Right lobe of liver (tissue), 4 donors: ENCODE measurements around the gene LETM1.

Experiments used
- POLR2A ChIP-seq: fragments of 450-650 bp; IDR thresholded peaks from one replicate; pipeline ENCODE4 v1.6.1; 2017; ENCODE audit warnings: antibody characterized with exemption, mild to moderate bottlenecking
- TF ChIP-seq, protein P1 (sequence below), 4 donors: fragments of 200-600 bp in 3 of 4; fragments of 450-650 bp in 1 of 4; IDR thresholded peaks; one replicate each; pipeline versions ENCODE4 v1.5.1 to v1.8.0; 2016 to 2022; ENCODE audit warnings: antibody characterized with exemption in 4 of 4, mild to moderate bottlenecking in 2 of 4
- donor health status: DM: no; HTN: no; CAD: no.
- donor health status: DM: no; HTN: no; CAD: no.
- donor health status: DM: no; HTN: yes; CAD: no.

DNA sequence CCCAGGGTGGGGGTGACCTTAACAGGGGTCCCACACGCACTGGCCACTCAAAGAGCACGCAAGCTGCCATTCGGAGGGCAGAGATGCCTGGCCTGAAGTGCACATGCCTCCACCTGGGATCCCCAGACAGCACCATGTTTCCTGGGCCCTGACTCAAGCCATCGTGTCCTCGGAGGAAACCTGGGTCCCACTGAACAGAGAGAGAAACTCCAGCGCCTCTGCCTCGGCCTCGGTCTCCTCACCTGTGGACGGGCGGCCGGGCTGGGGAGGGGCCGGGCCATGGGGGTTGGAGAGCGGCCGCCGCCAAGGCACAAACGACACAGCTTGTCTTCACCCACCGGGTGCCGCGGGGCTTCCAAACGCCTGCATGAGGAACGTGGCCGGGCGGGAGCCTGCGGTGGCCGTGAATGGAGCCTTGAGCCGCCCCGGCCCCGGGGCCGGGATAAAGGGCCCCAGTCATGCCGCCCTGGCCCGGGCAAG lies 92.8 kb downstream of the LETM1 start:
- TF ChIP-seq, protein P1, sequence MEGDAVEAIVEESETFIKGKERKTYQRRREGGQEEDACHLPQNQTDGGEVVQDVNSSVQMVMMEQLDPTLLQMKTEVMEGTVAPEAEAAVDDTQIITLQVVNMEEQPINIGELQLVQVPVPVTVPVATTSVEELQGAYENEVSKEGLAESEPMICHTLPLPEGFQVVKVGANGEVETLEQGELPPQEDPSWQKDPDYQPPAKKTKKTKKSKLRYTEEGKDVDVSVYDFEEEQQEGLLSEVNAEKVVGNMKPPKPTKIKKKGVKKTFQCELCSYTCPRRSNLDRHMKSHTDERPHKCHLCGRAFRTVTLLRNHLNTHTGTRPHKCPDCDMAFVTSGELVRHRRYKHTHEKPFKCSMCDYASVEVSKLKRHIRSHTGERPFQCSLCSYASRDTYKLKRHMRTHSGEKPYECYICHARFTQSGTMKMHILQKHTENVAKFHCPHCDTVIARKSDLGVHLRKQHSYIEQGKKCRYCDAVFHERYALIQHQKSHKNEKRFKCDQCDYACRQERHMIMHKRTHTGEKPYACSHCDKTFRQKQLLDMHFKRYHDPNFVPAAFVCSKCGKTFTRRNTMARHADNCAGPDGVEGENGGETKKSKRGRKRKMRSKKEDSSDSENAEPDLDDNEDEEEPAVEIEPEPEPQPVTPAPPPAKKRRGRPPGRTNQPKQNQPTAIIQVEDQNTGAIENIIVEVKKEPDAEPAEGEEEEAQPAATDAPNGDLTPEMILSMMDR (IDR thresholded peaks at IDR 0.05) = no peak
- TF ChIP-seq POLR2A = no peak
